SW480 (cell line): ENCODE measurements around the gene SYNE1.
"Not testable (repeated sequence)": the region's sequence is repeated elsewhere in the genome, so short reads cannot be mapped to it uniquely, and the experiment has no call there.

Experiments used
- DNase-seq: peaks from one replicate; pipeline ENCODE4 v3.0.0-alpha.2; 2016; ENCODE audit warnings: low spot score

The SYNE1 gene

GRCh38 chr6:152368751-152369624, 268.2 kb downstream of the SYNE1 start:
- DNase-seq = no peak

DNA sequence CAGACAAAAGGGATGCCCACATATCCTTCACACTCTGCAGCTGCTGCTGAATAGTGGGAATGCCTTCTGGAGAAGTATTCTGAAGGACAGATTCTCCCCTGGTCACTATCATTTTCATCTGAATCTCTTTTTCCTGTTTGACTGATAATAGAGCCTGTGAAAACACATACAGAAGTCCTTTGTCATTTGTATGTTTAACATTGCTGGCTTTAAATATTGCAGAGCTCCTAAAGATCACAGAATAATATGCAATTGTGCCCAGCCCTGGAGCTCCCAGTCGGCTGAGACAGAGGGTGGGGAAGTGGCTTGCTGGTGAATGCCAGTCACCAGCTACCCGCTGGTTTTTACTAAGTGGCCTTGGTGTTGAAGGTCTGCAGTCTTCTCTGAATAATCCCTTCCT, 272.3 kb downstream of the SYNE1 start:
- DNase-seq = no peak

DNA sequence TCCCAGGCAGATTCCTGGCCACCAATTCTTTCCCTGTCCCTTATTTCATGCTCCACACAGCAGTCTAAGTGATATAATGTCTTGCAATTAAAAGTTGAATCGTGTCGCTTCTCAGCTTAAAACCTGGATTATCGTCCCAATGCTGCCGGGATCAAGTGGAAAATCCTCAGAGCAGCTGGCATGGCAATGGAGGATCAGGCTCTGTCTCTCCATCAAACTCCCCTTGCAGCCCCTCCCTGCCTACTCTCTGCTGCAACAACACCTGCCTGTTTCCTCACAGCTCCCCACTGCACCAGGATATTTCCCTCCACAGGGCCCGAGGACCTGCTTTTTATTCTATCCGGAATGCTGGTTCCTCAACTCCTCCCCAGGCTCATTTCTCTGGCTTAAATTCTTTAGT, 277.1 kb downstream of the SYNE1 start:
- no peak for DNase-seq

DNA sequence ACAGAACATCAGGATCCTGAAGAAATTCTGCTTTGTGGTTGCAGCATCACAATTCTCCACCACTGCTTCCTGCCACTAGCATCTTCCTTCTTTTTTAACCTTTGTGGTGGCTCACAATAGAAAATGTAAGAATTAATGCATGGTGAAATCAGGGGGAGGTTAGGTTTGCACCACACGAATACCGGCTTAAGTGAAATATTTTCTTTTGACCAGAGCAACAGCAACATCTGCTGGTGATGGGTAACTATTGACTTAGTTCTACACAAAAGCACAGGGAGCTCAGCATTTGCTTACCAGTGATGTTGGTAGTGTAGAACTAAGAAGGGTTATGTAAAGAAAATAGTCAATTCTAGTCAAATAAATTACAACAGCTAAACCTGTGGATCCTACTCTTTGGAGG, 280.5 kb downstream of the SYNE1 start:
- peak; percentile 61 for DNase-seq

DNA sequence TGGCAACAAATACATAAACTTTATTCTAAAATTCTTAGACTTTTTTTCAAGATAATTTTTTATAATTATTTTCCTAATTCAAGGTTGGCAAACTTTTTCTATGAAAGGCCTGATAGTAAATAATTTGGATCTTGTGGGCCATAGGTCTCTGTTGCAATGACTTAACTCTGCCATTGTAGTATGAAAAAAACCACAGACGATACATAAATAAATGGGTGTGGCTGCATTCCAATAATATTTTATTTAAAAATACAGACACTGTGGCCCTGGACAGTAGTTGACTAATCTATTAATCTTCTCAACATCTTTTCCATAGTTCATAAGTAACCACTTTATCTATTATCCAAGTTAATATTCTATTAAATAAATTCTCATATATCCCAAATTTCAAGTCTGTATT, 281.1 kb downstream of the SYNE1 start:
- peak; percentile 54 for DNase-seq

- DNase-seq = no peak
Measured at GRCh38 chr6:152355166-152355565, 282.0 kb downstream of the SYNE1 start.

GRCh38 chr6:152353440-152353839, 283.7 kb downstream of the SYNE1 start:
- DNase-seq = no peak

- DNase-seq = no peak
Measured at GRCh38 chr6:152351742-152352141, 285.4 kb downstream of the SYNE1 start.

DNA sequence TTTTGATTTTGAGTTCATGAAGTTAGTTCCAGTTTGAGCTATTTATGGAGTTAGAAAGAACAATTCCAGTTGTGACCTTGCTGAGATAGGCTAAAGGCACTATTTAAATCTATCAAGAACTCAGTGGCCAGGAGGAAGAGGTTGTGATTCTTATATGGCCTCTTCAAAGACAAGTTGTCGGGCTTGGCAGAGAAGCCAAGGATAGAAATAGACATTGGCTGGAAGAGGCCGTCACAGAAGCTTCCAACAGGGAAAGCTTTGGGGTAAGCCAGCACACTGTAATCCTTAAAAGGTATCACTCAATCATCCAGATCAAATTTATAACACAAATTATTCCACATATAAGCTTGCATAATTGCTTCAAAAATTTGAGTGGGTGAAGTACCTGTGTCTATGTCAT, 286.1 kb downstream of the SYNE1 start:
- DNase-seq = no peak

- DNase-seq = no peak
Measured at GRCh38 chr6:152348116-152348515, 289.0 kb downstream of the SYNE1 start.

DNA sequence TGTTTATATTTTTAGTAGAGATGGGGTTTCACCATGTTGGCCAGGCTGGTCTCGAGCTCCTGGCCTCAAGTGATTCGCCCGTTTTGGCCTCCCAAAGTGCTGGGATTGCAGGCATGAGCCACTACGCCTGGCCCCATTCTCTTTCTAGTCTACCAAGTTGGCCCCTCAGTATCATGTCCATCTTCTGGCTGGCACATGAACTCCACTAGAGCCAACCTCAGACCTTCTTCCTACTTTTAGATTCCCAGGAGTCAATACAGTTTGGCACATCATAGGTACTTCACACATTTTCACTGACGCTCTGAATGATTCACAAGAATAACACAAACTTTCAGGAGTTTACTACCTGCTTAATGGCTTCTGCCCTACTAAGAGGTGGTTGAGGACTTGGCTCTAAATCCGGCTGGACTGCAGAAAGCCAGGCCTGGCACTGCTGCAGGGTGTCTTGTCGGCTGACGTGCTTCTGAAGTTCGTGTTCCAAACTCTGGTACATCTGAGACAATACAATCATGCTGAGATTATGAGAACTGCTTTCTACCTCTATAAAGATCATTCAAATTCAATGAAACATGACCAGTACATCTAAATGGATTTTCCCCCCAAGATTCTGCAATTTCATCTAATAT, 293.3 kb downstream of the SYNE1 start:
- DNase-seq = no peak

- no peak for DNase-seq
Measured at GRCh38 chr6:152341596-152341995, 295.6 kb downstream of the SYNE1 start.

DNA sequence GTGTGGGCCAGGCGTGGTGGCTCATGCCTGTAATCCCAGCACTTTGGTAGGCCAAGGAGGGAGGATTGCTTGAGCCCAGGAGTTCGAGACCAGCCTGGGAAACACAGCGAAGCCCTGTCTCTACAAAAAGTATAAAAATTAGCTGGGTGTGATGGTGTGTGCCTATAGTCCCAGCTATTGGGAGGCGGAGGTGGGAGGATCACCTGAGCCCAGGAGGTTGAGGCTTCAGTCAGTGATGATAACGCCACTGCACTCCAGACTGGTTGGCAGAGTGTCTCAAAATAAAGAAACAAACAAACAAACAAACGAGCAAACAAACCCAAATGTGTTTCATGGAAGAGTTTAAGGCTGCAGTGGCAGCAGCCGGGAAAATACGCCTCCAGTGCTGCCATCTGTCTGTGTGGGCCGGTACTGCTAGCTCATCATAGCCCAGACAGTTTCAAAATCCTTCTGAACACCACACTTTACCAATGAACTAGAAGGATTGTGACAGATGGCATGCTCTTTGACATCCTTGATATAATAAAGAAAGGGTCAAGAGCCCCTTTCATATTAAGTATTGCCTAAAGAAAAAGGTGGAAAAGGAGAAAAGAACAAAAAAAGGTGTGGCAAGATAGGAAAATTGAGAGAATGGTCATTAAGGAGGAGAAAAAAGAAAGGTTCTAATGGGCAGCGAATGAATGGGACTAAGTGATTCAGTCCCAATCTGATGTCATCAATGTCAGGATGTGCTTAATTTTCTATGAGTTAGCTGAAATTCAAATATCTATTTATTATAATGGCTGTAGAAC, 298.6 kb downstream of the SYNE1 start:
- peak; percentile 11 for DNase-seq

DNA sequence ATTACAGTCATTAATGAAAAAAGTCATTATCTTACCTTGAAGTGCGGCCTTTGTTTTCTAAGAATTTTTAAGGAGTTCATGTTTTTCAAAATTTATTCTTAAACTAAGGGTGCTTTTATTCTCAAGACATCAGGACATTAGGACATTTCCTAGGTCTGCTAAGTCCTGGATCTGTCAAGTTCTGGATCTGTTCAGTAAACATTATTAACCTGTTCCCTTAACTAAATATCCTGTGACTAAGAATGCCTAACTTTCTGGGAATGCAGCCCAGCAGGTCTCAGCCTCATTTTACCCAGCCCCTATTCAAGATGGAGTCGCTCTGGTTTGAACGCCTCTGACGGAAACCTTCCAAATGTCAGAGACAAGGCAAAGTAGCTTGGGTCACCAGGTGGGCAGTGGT, 302.6 kb downstream of the SYNE1 start:
- no peak for DNase-seq

GRCh38 chr6:152330961-152331360, 306.2 kb downstream of the SYNE1 start:
- DNase-seq = no peak

- DNase-seq = no peak
Measured at GRCh38 chr6:152329638-152330448, 307.3 kb downstream of the SYNE1 start.

GRCh38 chr6:152328200-152328599, 309.0 kb downstream of the SYNE1 start:
- DNase-seq = not testable (repeated sequence)

- DNase-seq = no peak
Measured at GRCh38 chr6:152323376-152323775, 313.8 kb downstream of the SYNE1 start.

DNA sequence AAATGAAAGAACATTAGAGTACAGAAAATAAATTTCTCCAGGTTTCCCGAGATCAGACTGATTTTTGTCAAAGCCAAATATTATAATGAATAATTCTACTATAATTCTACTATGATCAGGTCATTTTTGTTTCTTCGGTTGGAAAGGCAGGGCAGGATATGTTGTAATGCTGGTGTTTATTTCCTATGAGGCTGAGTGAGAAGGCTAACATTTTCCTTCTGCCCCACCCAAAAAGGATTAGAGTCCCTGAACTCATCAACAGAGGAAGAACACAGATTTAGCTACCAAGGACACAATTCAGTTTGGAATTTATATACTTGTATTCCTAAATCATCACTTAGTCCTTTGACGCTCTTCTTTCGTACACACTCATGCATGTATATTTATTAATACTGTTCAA, 318.9 kb downstream of the SYNE1 start:
- DNase-seq = no peak

- no peak for DNase-seq
Measured at GRCh38 chr6:152316024-152316423, 321.1 kb downstream of the SYNE1 start.

DNA sequence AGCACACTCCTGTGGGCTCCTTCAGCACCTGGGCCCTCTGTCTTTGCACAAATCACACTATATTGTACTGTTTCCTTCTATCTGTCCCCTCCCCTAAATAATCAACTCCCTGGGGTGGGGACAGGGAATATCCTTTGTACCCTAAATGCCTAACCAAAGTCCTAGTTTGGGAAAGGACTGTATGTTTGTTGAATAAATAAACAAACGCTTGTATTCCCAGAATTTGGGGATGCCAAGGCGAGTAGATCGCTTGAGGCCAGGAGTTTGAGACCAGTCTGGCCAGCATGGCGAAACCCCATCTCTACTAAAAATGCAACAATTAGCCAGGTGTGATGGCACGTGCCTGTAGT, 322.7 kb downstream of the SYNE1 start:
- no peak for DNase-seq
